HepG2 (cell line): ENCODE data around the gene PLB1.

Source experiments
- CEBPB ChIP-seq: IDR thresholded peaks from 2 replicates; pipeline ENCODE4 v1.6.1; 2011; ENCODE audit warnings: low read depth, low read length, improper control_type of control experiment, borderline replicate concordance
- SP2 ChIP-seq: sonication (generic); formaldehyde crosslinking; IDR thresholded peaks from 2 replicates; pipeline ENCODE4 v1.5.1; 2020; ENCODE audit warnings: mild to moderate bottlenecking, missing genetic modification reagents
- TCF7L2 ChIP-seq: IDR thresholded peaks from 2 replicates; pipeline ENCODE4 v1.6.1; 2011; ENCODE audit warnings: mild to moderate bottlenecking, low read depth, low read length, moderate library complexity
- ZFX ChIP-seq: sonication (generic); formaldehyde crosslinking; IDR thresholded peaks from 2 replicates; pipeline ENCODE4 v1.4.0; 2020; ENCODE audit warnings: mild to moderate bottlenecking, low read depth, missing genetic modification reagents, moderate library complexity
- ZNF780A ChIP-seq: sonication (generic); formaldehyde crosslinking; IDR thresholded peaks from 2 replicates; pipeline ENCODE4 v1.8.0; 2022; ENCODE audit warnings: mild to moderate bottlenecking, missing genetic modification reagents, moderate library complexity

DNA sequence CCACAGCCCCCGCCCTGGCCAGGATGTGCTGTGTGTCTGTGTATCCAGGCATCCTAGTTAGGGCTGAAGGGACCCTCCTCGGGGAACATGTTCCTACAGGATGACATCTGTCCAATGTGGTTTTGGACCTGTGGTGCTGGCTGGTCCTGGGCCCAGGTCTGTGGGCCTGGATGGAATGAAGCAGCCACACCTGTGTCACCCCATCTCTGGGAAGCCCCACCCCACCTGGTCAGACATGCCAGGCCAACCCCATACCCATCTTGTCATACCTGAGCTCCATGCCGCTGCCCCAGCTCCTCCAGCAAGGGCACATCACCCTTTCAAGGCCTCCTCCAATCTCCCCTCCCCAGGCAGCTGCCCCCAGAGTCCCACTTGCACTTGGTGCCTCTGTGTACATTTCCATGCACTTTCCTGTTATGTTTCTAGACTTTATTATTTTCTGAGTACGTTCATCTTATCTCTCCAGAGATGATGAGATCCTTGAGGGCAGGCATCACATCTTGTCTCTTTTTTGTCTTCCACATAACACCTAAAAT lies 24.1 kb upstream of the PLB1 start:
- TF ChIP-seq CEBPB (no peak), ZFX (CRISPR knock-in tag) (no peak), SP2 (CRISPR knock-in tag) (no peak), TCF7L2 (no peak), ZNF780A (CRISPR knock-in tag) (no peak)
